Activated CD4-positive, alpha-beta T cell treated with anti-CD3 and anti-CD28 coated beads, Interleukin-2, amount 10 ng/mL, durations not matched to agents 7 days and 5 days (primary cell): ENCODE results near the gene SAXO1. TPM values are rescaled to one million over a fixed set of nuclear protein-coding genes. Genes with fewer than 3 reads are reported as not detected.
"Not testable (repeated sequence)": the region's sequence is repeated elsewhere in the genome, so short reads cannot be mapped to it uniquely, and the experiment has no call there.

Experiments used
- CTCF ChIA-PET: fragments of 350-600 bp; sonication (Branson Sonifier 250); formaldehyde crosslinking; loops from one replicate; lab custom pipeline; 2021; ENCODE audit warnings: antibody characterized with exemption; lab: Charles Lee
- POLR2A ChIA-PET: fragments of 350-600 bp; sonication (Branson Sonifier 250); formaldehyde crosslinking; loops from one replicate; lab custom pipeline; 2021; ENCODE audit warnings: antibody characterized with exemption; lab: Charles Lee
- DNase-seq: peaks from one replicate; pipeline ENCODE4 v3.0.0-alpha.2; 2020
- H3K27ac Mint-ChIP-seq: one replicate; pipeline ENCODE4 v1.8.0; 2021; ENCODE audit warnings: mild to moderate bottlenecking, moderate library complexity, mixed read lengths
- H3K27me3 Mint-ChIP-seq: one replicate; pipeline ENCODE4 v1.8.0; 2021; ENCODE audit warnings: mixed read lengths
- H3K36me3 Mint-ChIP-seq: one replicate; pipeline ENCODE4 v1.8.0; 2021; ENCODE audit warnings: low read depth, mixed read lengths
- H3K4me1 Mint-ChIP-seq: one replicate; pipeline ENCODE4 v1.8.0; 2021; ENCODE audit warnings: mixed read lengths
- H3K4me3 Mint-ChIP-seq: one replicate; pipeline ENCODE4 v1.8.0; 2021; ENCODE audit warnings: mild to moderate bottlenecking, moderate library complexity, mixed read lengths
- H3K9me3 Mint-ChIP-seq: one replicate; pipeline ENCODE4 v1.8.0; 2021; ENCODE audit warnings: mixed read lengths
- total RNA-seq, 2 experiments: library from RNA; stranded (reverse); gene quantifications; one replicate each; pipeline ENCODE4 v1.2.3, GENCODE V29; 2021

Gene SAXO1
- total RNA-seq, 2 experiments from 2014 or later, result 0.10 TPM; not detected in 1

GRCh38 chr9:18994263-18994916 is 38.6 kb downstream of the SAXO1 start:
- CTCF ChIA-PET, result no interaction called here
- Mint-ChIP-seq H3K27me3 (no peaks in the 10 kb centered on the region), H3K36me3 (no peaks in the 10 kb centered on the region), H3K4me1 (no peaks in the 10 kb centered on the region), H3K27ac (no peak overlapping the region), H3K4me3 (no peak overlapping the region), H3K9me3 (peaks cover 4% of the 10 kb centered on the region)
- POLR2A ChIA-PET, result no interaction called here
- no peak for DNase-seq

DNA sequence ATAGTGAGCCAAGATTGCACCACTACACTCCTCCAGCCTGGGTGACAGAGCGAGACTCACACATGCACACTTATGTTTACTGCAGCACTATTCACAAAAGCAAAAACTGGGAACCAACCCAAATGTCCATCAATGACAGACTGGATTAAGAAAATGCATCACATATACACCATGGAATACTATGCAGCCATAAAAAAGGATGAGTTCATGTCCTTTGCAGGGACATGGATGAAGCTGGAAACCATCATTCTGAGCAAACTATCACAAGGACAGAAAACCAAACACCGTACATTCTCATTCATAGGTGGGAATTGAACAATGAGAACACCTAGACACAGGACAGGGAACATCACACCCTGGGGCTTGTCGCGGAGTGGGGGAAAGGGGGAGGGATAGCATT is 41.8 kb downstream of the SAXO1 start:
- H3K36me3 Mint-ChIP-seq, H3K9me3 Mint-ChIP-seq, POLR2A ChIA-PET, DNase-seq, H3K4me1 Mint-ChIP-seq, H3K27me3 Mint-ChIP-seq, CTCF ChIA-PET, H3K4me3 Mint-ChIP-seq, H3K27ac Mint-ChIP-seq: not testable (repeated sequence)

GRCh38 chr9:18990494-18990893 is 42.5 kb downstream of the SAXO1 start:
- ChIA-PET CTCF (no interaction called here), POLR2A (no interaction called here)
- Mint-ChIP-seq H3K9me3 (no peaks in the 10 kb centered on the region), H3K4me1 (no peaks in the 10 kb centered on the region), H3K27ac (no peak overlapping the region), H3K27me3 (no peaks in the 10 kb centered on the region), H3K36me3 (no peaks in the 10 kb centered on the region), H3K4me3 (no peak overlapping the region)
- DNase-seq, result no peak

- H3K9me3 Mint-ChIP-seq, result no peaks in the 10 kb centered on the region
- no peaks in the 10 kb centered on the region for H3K27me3 Mint-ChIP-seq
- H3K36me3 Mint-ChIP-seq, result no peaks in the 10 kb centered on the region
- POLR2A ChIA-PET, result no interaction called here
- CTCF ChIA-PET, result no interaction called here
- H3K4me3 Mint-ChIP-seq, result no peak overlapping the region
- no peaks in the 10 kb centered on the region for H3K4me1 Mint-ChIP-seq
- DNase-seq, result no peak
- H3K27ac Mint-ChIP-seq, result no peak overlapping the region
Observed at GRCh38 chr9:18989865-18990264, 43.1 kb downstream of the SAXO1 start.

DNA sequence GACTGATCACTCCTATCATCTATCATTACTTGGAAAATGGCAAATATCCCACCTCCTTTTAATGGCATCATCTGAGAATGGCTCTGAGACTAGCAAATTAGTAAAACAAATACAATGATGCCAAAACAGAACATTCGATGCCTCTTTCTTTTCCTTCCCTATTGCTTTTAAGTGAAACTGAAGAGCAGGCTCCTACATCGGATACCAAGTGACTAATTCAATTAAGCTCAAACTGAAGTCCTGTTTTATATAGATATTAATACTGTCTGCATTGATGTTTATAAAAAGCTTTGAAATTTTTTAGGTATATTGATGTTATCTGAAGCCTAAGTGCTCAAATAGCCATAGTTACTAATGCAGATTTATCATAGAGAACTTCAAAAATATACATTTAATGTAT is 43.9 kb downstream of the SAXO1 start:
- H3K36me3 Mint-ChIP-seq, result no peaks in the 10 kb centered on the region
- H3K27me3 Mint-ChIP-seq, result no peaks in the 10 kb centered on the region
- CTCF ChIA-PET, result interaction anchor here (0.8 kb wide), 1 partner anchor 9 kb away, joined by 3 read pairs; no protein-coding TSS in a partner anchor
- no peak overlapping the region for H3K4me3 Mint-ChIP-seq
- no peak for DNase-seq
- POLR2A ChIA-PET, result no interaction called here
- no peak overlapping the region for H3K27ac Mint-ChIP-seq
- no peaks in the 10 kb centered on the region for H3K4me1 Mint-ChIP-seq
- no peaks in the 10 kb centered on the region for H3K9me3 Mint-ChIP-seq

DNA sequence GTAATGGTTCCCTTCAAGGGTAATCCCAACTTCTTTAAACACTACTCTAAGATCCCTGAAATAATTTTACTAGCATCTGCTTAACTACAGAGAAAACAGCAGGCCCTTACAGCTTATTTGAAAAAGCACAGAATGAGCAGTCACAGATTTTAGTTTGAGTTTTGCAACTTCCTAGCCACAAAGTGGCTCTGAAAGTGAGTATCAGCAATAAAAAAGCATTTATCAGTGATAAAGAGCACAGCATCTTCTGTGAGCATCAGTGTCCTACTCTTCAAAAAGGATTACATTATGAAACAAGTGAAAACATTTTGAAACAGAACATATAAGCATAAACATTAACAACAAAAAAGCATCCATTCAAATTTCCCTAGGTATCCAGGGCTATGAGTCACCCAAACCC is 45.0 kb downstream of the SAXO1 start:
- DNase-seq, result no peak
- H3K4me3 Mint-ChIP-seq, result no peak overlapping the region
- CTCF ChIA-PET, result no interaction called here
- no peaks in the 10 kb centered on the region for H3K9me3 Mint-ChIP-seq
- H3K36me3 Mint-ChIP-seq, result no peaks in the 10 kb centered on the region
- no peak overlapping the region for H3K27ac Mint-ChIP-seq
- no peaks in the 10 kb centered on the region for H3K4me1 Mint-ChIP-seq
- H3K27me3 Mint-ChIP-seq, result no peaks in the 10 kb centered on the region
- POLR2A ChIA-PET, result no interaction called here

DNA sequence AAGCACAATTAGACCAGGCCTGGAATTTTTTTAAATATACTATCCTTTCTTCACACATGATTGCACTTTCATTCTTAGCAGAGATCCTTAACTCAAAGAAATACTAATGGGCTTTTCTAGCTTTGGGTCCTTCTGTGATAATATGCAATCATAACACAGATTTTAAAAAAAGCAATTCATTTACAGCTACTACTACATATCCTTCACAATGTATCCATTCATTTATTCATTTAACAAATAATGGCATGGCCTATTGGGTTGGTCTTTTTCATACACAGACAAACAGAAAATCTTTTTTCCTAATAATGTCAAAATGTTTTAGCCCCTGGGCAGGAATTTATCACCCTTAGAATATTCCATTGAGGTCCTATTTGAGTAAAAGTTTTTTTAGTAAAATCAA is 47.0 kb downstream of the SAXO1 start:
- Mint-ChIP-seq H3K9me3 (no peaks in the 10 kb centered on the region), H3K27me3 (no peaks in the 10 kb centered on the region), H3K4me3 (no peak overlapping the region), H3K4me1 (no peaks in the 10 kb centered on the region), H3K27ac (no peak overlapping the region), H3K36me3 (no peaks in the 10 kb centered on the region)
- DNase-seq, result no peak
- ChIA-PET CTCF (no interaction called here), POLR2A (no interaction called here)

DNA sequence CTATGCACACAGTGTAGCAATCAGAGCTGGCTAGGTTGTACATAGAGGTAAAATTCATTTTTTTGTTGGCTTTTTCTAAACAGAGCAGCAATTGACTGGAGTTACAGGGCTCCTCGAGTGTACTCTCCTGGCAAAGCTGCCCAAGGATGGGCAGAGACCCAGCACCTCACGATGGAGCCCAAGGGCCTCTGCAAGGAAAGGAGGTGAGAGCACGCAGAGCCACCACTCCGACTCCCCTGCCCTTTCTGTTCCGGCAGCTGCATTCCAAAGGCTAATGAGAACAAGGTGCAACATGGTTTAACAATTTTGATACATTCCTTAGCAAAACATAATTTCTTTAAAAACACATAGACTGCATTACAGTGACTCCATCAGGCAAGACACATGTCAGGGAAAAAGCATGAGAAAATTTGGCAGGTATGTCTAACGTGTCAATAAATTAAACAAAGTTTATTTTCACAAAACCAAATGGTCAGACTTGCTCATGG is 47.5 kb downstream of the SAXO1 start:
- ChIA-PET POLR2A (no interaction called here), CTCF (no interaction called here)
- H3K27ac Mint-ChIP-seq, result no peak overlapping the region

GRCh38 chr9:18982262-18982620 is 50.8 kb downstream of the SAXO1 start:
- POLR2A ChIA-PET, result no interaction called here
- no peak for DNase-seq
- Mint-ChIP-seq H3K36me3 (no peaks in the 10 kb centered on the region), H3K9me3 (no peaks in the 10 kb centered on the region), H3K27ac (no peak overlapping the region), H3K4me3 (no peak overlapping the region), H3K27me3 (no peaks in the 10 kb centered on the region), H3K4me1 (no peaks in the 10 kb centered on the region)
- CTCF ChIA-PET, result no interaction called here

More for the DNA sequence above, 47.5 kb downstream of the SAXO1 start:
- no peaks in the 10 kb centered on the region for H3K27me3 Mint-ChIP-seq
- no peaks in the 10 kb centered on the region for H3K9me3 Mint-ChIP-seq
- no peaks in the 10 kb centered on the region for H3K4me1 Mint-ChIP-seq
- DNase-seq, result no peak
- no peaks in the 10 kb centered on the region for H3K36me3 Mint-ChIP-seq
- no peak overlapping the region for H3K4me3 Mint-ChIP-seq

- H3K4me1 Mint-ChIP-seq, result peaks cover 4% of the 10 kb centered on the region
- POLR2A ChIA-PET, result no interaction called here
- DNase-seq, result no peak
- H3K27ac Mint-ChIP-seq, result no peak overlapping the region
- H3K4me3 Mint-ChIP-seq, result no peak overlapping the region
- CTCF ChIA-PET, result no interaction called here
- H3K27me3 Mint-ChIP-seq, result no peaks in the 10 kb centered on the region
- no peaks in the 10 kb centered on the region for H3K36me3 Mint-ChIP-seq
- no peaks in the 10 kb centered on the region for H3K9me3 Mint-ChIP-seq
Observed at GRCh38 chr9:18981476-18982261, 51.3 kb downstream of the SAXO1 start.

DNA sequence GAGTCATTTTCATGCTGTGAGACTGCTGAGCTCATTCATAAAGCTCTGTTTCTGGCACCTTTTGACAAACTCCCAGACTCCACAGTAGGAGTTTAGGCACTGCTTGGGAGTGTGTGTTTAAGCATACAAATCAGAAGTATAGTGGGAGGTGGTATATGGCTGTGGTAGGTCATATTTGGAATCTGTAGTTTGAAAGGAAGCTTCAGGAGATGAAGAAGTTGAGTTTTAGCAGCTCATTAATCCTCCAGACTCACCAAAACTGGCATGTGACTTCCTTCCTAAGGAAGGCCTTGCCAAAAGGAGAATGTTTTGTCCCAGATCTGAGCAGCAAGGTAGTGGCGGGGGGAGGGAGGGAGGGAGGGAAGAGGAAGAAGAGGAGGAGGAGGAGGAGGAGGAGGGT is 52.8 kb downstream of the SAXO1 start:
- Mint-ChIP-seq H3K4me1 (peaks cover 8% of the 10 kb centered on the region), H3K27me3 (no peaks in the 10 kb centered on the region), H3K4me3 (no peak overlapping the region), H3K9me3 (no peaks in the 10 kb centered on the region), H3K36me3 (no peaks in the 10 kb centered on the region), H3K27ac (no peak overlapping the region)
- ChIA-PET CTCF (interaction anchor here (1.4 kb wide), 1 partner anchor 9 kb away, joined by 3 read pairs; no protein-coding TSS in a partner anchor), POLR2A (no interaction called here)
- no peak for DNase-seq

DNA sequence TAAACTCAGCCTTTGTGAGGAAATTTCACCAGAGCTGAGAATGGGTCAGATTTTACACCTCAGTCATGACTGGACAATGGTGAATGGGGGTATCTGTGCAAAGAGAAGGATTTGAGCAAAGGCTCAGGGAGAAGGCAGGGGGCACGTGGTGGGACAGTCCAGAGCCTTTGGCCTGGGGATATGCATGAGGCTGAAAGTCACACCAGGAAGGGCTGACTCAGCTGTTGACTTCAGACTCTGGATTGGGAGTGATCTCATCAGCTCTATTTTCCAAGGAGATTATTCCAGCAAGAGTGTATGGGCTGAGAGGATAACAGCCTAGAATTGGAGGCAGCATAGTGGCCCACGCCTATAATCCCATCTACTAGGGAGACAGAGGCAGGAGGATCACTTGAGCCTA is 53.6 kb downstream of the SAXO1 start:
- DNase-seq, result no peak
- Mint-ChIP-seq H3K4me1 (peaks cover 8% of the 10 kb centered on the region), H3K4me3 (no peak overlapping the region), H3K27me3 (no peaks in the 10 kb centered on the region), H3K9me3 (no peaks in the 10 kb centered on the region), H3K27ac (no peak overlapping the region), H3K36me3 (no peaks in the 10 kb centered on the region)
- CTCF ChIA-PET, result interaction anchor here (1.4 kb wide), 1 partner anchor 10 kb away, joined by 3 read pairs; no protein-coding TSS in a partner anchor
- POLR2A ChIA-PET, result no interaction called here

DNA sequence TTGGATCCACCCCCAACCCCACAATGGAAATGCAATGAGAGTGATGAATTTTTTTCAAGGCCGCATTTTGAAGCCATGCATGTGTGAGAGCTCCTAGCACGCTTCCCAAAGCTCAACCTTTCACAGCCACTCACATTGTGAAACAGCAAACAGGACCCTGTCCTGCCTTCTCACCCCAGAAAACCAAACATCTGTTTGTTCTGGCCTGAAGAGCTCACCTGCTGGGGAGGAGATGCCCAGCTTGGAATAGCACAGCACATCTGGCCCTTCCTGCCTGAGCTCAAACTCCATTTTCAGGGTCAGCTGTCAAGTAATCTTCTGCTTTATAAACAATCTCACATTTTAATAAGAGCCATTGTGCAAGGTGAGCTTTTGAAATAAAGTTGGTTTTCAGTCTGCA is 54.8 kb downstream of the SAXO1 start:
- POLR2A ChIA-PET, result no interaction called here
- no peak overlapping the region for H3K4me3 Mint-ChIP-seq
- H3K4me1 Mint-ChIP-seq, result peaks cover 8% of the 10 kb centered on the region
- CTCF ChIA-PET, result interaction anchor here (0.6 kb wide), 1 partner anchor 514 kb away, joined by 3 read pairs; no protein-coding TSS in a partner anchor
- H3K27ac Mint-ChIP-seq, result no peak overlapping the region
- no peaks in the 10 kb centered on the region for H3K9me3 Mint-ChIP-seq
- no peak for DNase-seq
- no peaks in the 10 kb centered on the region for H3K27me3 Mint-ChIP-seq
- no peaks in the 10 kb centered on the region for H3K36me3 Mint-ChIP-seq
